Measurements from ENCODE around the gene JAM3.
"Not testable (repeated sequence)": the region's sequence is repeated elsewhere in the genome, so short reads cannot be mapped to it uniquely, and the experiment has no call there.

JAM3 gene

DNA sequence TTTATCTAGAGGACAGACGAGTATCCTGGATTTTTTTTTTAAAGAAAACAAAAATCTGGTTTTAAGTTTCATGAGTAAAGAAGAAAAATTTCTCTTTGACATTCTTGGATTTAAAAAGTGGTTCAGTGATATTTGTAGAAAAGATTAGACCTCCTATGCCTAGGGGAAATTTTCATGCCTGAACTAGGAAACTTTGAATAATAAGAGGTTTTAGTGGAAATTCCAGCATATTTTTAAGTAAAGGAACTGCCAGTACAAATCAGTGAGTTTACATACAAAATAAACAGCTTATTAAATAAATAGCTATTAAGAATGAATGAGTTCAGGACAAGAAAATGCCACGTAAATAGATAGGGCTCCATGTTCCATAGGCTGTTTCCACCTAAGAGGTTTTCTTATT is 17.5 kb downstream of the JAM3 start:
- DNase-seq: no peak
- Histone ChIP-seq H3K36me3 (ENCODE audit: control insufficient read depth in 1 of 2, insufficient read depth in 2 of 2, low read depth in 1 of 2, low read length in 2 of 2) (no peaks in the 10 kb centered on the region), H3K9ac (ENCODE audit: low read length) (no peak overlapping the region), H2BK5ac (ENCODE audit: low read depth, low read length, poor library complexity, severe bottlenecking) (no peak overlapping the region), H3K4ac (ENCODE audit: low read depth in 1 of 2, low read length in 2 of 2) (no peak overlapping the region), H3K23ac (ENCODE audit: low read length in 2 of 2) (no peak overlapping the region), H2BK12ac (ENCODE audit: low read length in 2 of 2) (no peak overlapping the region), H3K14ac (ENCODE audit: low read length in 2 of 2) (no peak overlapping the region), H3K4me1 (ENCODE audit: control insufficient read depth, insufficient read depth, low read depth, low read length) (no peaks in the 10 kb centered on the region), H2AFZ (ENCODE audit: low read depth, low read length) (no peak overlapping the region), H2BK15ac (ENCODE audit: low read depth, poor library complexity, severe bottlenecking) (no peak overlapping the region), H3K27me3 (ENCODE audit: control insufficient read depth in 1 of 2, insufficient read depth in 1 of 2, low read length in 2 of 2) (no peaks in the 10 kb centered on the region), H4K8ac (ENCODE audit: low read length) (no peak overlapping the region), H3K79me1 (replicated peaks; ENCODE audit: low read length, poor library complexity, severe bottlenecking) (peaks cover 6% of the 10 kb centered on the region), H4K91ac (ENCODE audit: low read length) (no peak overlapping the region), H2BK120ac (ENCODE audit: low read depth, low read length) (no peak overlapping the region), H2AK5ac (ENCODE audit: low read length, severe bottlenecking) (no peak overlapping the region), H3K4me3 (ENCODE audit: insufficient read depth in 1 of 2, low read depth in 1 of 2, low read length in 2 of 2) (no peak overlapping the region), H3K9me3 (ENCODE audit: control insufficient read depth, low read length) (no peaks in the 10 kb centered on the region), H3K27ac (ENCODE audit: low read length, poor library complexity, severe bottlenecking) (no peak overlapping the region), H3K4me2 (ENCODE audit: low read length, poor library complexity, severe bottlenecking) (no peak overlapping the region), H3K18ac (ENCODE audit: low read depth in 1 of 2, low read length in 2 of 2) (no peak overlapping the region)
- WGBS: 94% methylated on average over 2 of the region's 2 CpGs

DNA sequence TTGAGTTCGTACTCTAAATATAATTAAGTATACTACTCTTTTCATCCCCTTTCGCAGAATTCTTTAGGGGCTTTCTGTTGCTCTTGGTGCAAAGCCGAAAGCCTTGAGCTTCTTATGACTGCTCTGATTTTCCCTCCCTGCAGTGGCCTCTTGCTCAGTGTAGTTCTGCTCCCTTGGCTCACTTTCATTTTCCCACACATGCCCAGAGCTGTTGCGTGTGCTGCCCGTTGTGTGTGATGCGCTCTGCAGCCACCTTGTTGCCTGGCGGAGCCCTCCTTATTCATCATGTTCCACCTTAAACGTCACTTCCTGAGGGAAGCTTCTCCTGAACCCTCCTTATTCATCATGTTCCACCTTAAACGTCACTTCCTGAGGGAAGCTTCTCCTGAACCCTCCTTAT is 23.1 kb downstream of the JAM3 start:
- DNase-seq; H3K23ac ChIP-seq (ENCODE audit: low read length in 2 of 2); H2AK5ac ChIP-seq (ENCODE audit: low read length, severe bottlenecking); H3K4me1 ChIP-seq (ENCODE audit: control insufficient read depth, insufficient read depth, low read depth, low read length); H3K18ac ChIP-seq (ENCODE audit: low read depth in 1 of 2, low read length in 2 of 2); H2AFZ ChIP-seq (ENCODE audit: low read depth, low read length); H3K4me2 ChIP-seq (ENCODE audit: low read length, poor library complexity, severe bottlenecking); H3K4me3 ChIP-seq (ENCODE audit: insufficient read depth in 1 of 2, low read depth in 1 of 2, low read length in 2 of 2); H3K27ac ChIP-seq (ENCODE audit: low read length, poor library complexity, severe bottlenecking); H2BK120ac ChIP-seq (ENCODE audit: low read depth, low read length); H3K14ac ChIP-seq (ENCODE audit: low read length in 2 of 2); H3K36me3 ChIP-seq (ENCODE audit: control insufficient read depth in 1 of 2, insufficient read depth in 2 of 2, low read depth in 1 of 2, low read length in 2 of 2); H3K27me3 ChIP-seq (ENCODE audit: control insufficient read depth in 1 of 2, insufficient read depth in 1 of 2, low read length in 2 of 2); H4K91ac ChIP-seq (ENCODE audit: low read length); H2BK12ac ChIP-seq (ENCODE audit: low read length in 2 of 2); H2BK15ac ChIP-seq (ENCODE audit: low read depth, poor library complexity, severe bottlenecking); H2BK5ac ChIP-seq (ENCODE audit: low read depth, low read length, poor library complexity, severe bottlenecking); H3K4ac ChIP-seq (ENCODE audit: low read depth in 1 of 2, low read length in 2 of 2); H4K8ac ChIP-seq (ENCODE audit: low read length); H3K9ac ChIP-seq (ENCODE audit: low read length); H3K79me1 ChIP-seq (replicated peaks; ENCODE audit: low read length, poor library complexity, severe bottlenecking); H3K9me3 ChIP-seq (ENCODE audit: control insufficient read depth, low read length): not testable (repeated sequence)
- over 99% methylated on average over 7 of the region's 9 CpGs for WGBS

DNA sequence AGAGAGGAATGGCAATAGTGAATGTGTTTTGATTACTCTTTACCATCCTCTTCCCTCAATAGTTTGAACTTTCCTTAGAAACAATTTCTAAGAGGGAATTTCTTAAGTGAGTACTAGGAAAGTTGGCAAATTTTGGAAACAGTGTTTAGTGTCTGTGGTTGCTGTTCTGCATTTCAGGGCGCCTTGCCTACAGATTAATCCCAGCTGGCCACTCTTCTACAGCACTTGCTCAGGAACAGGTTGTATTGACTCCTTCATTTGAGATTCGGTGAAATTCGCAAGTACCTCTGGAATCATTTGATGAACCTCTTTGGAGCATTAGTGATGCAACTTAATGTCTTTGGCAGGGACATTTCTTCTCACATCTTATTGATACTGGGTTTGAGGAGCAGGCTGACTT is 28.3 kb downstream of the JAM3 start:
- no peak overlapping the region for H2BK12ac ChIP-seq (ENCODE audit: low read length in 2 of 2)
- no peak overlapping the region for H3K27ac ChIP-seq (ENCODE audit: low read length, poor library complexity, severe bottlenecking)
- H3K4me1 ChIP-seq (ENCODE audit: control insufficient read depth, insufficient read depth, low read depth, low read length): no peaks in the 10 kb centered on the region
- no peak for DNase-seq
- no peaks in the 10 kb centered on the region for H3K27me3 ChIP-seq (ENCODE audit: control insufficient read depth in 1 of 2, insufficient read depth in 1 of 2, low read length in 2 of 2)
- H3K9ac ChIP-seq (ENCODE audit: low read length): no peak overlapping the region
- H3K14ac ChIP-seq (ENCODE audit: low read length in 2 of 2): no peak overlapping the region
- H3K79me1 ChIP-seq (replicated peaks; ENCODE audit: low read length, poor library complexity, severe bottlenecking): peaks cover 4% of the 10 kb centered on the region
- H2BK120ac ChIP-seq (ENCODE audit: low read depth, low read length): no peak overlapping the region
- H3K4ac ChIP-seq (ENCODE audit: low read depth in 1 of 2, low read length in 2 of 2): no peak overlapping the region
- no peak overlapping the region for H2BK5ac ChIP-seq (ENCODE audit: low read depth, low read length, poor library complexity, severe bottlenecking)
- H3K4me3 ChIP-seq (ENCODE audit: insufficient read depth in 1 of 2, low read depth in 1 of 2, low read length in 2 of 2): no peak overlapping the region
- H3K4me2 ChIP-seq (ENCODE audit: low read length, poor library complexity, severe bottlenecking): no peak overlapping the region
- no peak overlapping the region for H4K91ac ChIP-seq (ENCODE audit: low read length)
- no peak overlapping the region for H2BK15ac ChIP-seq (ENCODE audit: low read depth, poor library complexity, severe bottlenecking)
- no peak overlapping the region for H2AFZ ChIP-seq (ENCODE audit: low read depth, low read length)
- H3K23ac ChIP-seq (ENCODE audit: low read length in 2 of 2): no peak overlapping the region
- H3K36me3 ChIP-seq (ENCODE audit: control insufficient read depth in 1 of 2, insufficient read depth in 2 of 2, low read depth in 1 of 2, low read length in 2 of 2): no peaks in the 10 kb centered on the region
- H2AK5ac ChIP-seq (ENCODE audit: low read length, severe bottlenecking): no peak overlapping the region
- no peak overlapping the region for H3K18ac ChIP-seq (ENCODE audit: low read depth in 1 of 2, low read length in 2 of 2)
- no peaks in the 10 kb centered on the region for H3K9me3 ChIP-seq (ENCODE audit: control insufficient read depth, low read length)
- no peak overlapping the region for H4K8ac ChIP-seq (ENCODE audit: low read length)
- 96% methylated on average over 3 of the region's 3 CpGs for whole genome bisulfite sequencing

DNA sequence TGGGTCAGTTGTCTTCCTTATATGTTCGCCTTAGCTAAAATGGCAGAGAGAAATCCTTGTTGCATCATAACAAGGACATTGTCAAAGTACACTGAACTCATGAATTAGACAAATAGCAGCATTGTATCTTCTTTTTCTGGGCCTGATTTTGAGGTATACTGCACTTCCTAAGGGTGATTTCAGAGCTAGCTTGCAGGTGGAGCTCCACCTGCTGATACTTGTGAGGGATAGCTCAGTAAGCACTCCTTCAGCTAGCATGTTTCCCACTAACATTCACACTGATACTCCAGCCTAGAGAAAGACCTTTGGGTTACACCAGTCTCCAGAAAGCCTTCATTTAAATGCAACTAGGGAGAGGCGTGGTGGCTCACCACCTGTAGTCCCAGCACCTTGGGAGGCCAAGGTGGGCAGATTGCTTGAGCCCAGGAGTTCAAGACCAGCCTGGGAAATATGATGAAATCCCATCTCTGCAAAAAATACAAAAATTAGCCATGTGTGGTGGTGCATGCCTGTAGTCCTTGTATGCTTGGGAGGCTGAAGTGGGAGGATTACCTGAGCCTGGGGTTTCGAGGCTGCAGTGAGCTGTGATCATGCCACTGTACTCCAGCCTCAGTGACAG is 29.8 kb downstream of the JAM3 start:
- Histone ChIP-seq H4K8ac (ENCODE audit: low read length) (no peak overlapping the region), H3K27ac (ENCODE audit: low read length, poor library complexity, severe bottlenecking) (no peak overlapping the region), H3K4me2 (ENCODE audit: low read length, poor library complexity, severe bottlenecking) (no peak overlapping the region), H3K27me3 (ENCODE audit: control insufficient read depth in 1 of 2, insufficient read depth in 1 of 2, low read length in 2 of 2) (no peaks in the 10 kb centered on the region), H2AK5ac (ENCODE audit: low read length, severe bottlenecking) (no peak overlapping the region), H3K18ac (ENCODE audit: low read depth in 1 of 2, low read length in 2 of 2) (no peak overlapping the region), H3K9ac (ENCODE audit: low read length) (no peak overlapping the region), H3K23ac (ENCODE audit: low read length in 2 of 2) (no peak overlapping the region), H2BK5ac (ENCODE audit: low read depth, low read length, poor library complexity, severe bottlenecking) (no peak overlapping the region), H2BK15ac (ENCODE audit: low read depth, poor library complexity, severe bottlenecking) (no peak overlapping the region), H2BK12ac (ENCODE audit: low read length in 2 of 2) (no peak overlapping the region), H3K4ac (ENCODE audit: low read depth in 1 of 2, low read length in 2 of 2) (no peak overlapping the region), H3K14ac (ENCODE audit: low read length in 2 of 2) (no peak overlapping the region), H2BK120ac (ENCODE audit: low read depth, low read length) (no peak overlapping the region), H3K36me3 (ENCODE audit: control insufficient read depth in 1 of 2, insufficient read depth in 2 of 2, low read depth in 1 of 2, low read length in 2 of 2) (no peaks in the 10 kb centered on the region), H2AFZ (ENCODE audit: low read depth, low read length) (no peak overlapping the region), H3K9me3 (ENCODE audit: control insufficient read depth, low read length) (no peaks in the 10 kb centered on the region), H3K79me1 (replicated peaks; ENCODE audit: low read length, poor library complexity, severe bottlenecking) (peaks cover 4% of the 10 kb centered on the region), H4K91ac (ENCODE audit: low read length) (no peak overlapping the region), H3K4me1 (ENCODE audit: control insufficient read depth, insufficient read depth, low read depth, low read length) (no peaks in the 10 kb centered on the region), H3K4me3 (ENCODE audit: insufficient read depth in 1 of 2, low read depth in 1 of 2, low read length in 2 of 2) (no peak overlapping the region)
- 100% methylated on average over 1 of the region's 3 CpGs for WGBS
- DNase-seq: no peak
